HG02642 (cell line): Measurements from ENCODE around the gene ATP1A1.

Source experiments
- ATAC-seq: cut with Tn5 transposase; IDR thresholded peaks from one replicate; pipeline ENCODE4 v1.9.1; 2021; ENCODE audit warnings: mild to moderate bottlenecking; ENCODE audit not compliant: unreplicated experiment, poor library complexity

The ATP1A1 gene

GRCh38 chr1:116432655-116433265, 59.7 kb downstream of the ATP1A1 start:
- ATAC-seq = no peak

DNA sequence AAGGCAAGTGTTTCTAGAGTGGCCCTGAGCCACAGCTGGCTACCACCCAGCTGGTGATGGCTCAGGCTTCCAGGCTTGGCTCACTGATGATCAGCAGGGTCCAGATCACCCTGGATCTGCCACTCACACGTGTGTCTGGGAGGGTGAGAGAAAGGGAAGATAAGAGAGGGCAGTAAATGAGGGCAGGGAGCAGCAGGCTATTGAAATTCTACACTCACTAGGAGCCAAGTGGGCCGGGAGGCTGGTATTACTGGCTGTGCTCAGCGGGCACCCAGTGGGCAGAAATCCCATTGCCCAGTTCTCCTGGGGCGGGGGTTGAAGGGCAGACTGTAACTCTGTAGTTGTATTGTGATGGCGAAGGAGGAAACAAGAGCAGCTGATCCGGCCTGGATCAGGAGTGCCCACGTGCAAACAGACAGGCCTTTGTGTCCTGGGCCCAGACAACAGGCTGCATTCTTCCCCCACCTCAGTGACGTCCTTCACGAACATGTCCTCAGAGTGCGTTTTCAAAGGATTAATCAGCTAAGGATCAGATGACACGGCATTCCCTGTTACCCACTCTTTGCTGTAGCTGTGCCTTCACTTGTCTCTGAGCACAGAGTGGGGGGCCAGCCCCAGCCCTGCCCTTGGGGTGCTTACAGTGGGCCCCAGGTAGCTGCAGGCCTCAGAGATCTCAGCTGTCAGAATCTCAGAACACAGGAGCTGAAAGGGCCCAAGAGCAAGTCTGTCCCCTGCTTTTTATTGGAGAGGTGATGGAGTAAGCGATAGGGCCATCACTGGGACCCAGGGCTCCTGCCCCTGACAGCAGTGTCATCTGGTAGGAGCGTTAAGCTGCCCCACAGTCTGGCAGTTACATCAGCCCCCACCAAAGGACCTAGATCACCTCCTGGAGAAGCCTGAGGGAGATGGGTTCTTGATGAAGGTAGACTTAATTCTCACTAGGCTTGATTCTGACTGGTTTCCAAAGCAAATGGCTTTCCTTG, 60.5 kb downstream of the ATP1A1 start:
- no peak for ATAC-seq

- ATAC-seq = no peak
Observed at GRCh38 chr1:116434849-116435248, 61.8 kb downstream of the ATP1A1 start.

DNA sequence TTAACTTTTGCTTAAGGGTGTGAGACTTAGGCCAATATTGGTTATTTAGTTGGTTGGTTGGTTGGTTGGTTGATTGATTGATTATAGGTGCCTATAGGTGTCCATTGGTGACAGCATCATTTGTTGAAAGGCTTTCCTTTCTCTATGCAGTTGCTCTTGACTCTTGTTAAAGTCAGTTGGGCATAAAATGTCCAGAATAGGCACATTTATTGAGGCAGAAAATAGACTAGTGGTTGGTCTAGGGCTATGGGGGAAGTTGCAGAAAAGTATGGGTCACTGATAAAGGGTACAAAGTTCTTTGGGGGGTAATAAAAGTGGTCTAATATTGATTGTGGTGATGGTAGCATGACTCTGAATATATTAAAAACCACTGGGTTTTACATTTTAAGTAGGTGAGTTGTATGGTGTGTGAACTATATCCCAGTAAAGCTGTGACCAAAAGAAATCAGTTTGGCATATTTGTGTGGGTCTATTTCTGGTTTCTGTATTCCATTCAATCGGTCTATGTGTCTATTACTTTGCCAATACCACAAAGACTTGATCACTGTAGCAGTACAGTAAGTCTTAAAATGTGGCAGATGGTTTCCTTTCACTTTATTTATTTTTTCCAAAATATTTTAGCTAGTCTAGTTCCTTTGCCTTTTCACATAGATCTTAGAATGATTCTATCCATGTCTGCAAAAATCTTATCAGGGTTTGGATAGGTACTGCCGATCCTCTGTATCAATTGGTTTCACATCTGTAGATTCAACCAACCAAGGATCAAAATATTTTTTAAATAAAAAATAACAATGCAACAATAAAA, 63.0 kb downstream of the ATP1A1 start:
- ATAC-seq = no peak

GRCh38 chr1:116436611-116436970, 63.5 kb downstream of the ATP1A1 start:
- no peak for ATAC-seq

GRCh38 chr1:116439701-116440100, 66.7 kb downstream of the ATP1A1 start:
- no peak for ATAC-seq

GRCh38 chr1:116440731-116441130, 67.7 kb downstream of the ATP1A1 start:
- no peak for ATAC-seq

DNA sequence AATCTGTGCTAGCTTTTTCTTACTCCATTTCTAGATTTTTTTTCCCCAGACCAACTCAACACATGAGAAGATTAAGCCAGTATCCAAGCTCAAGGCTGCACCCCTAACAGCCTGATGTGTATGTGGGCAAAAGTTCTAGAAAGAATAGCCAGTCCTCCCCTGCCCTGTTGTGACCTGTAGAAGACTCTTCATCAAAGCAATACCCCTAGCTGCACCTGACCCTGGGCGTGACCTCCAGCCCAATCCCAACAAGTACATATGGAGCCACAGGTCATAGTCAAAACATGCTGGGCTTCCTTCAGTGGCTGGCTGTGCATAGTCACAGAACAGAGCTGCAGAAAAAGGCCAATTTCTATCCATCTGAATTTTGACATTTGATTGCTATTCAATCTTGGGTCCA, 72.5 kb downstream of the ATP1A1 start:
- ATAC-seq = no peak

DNA sequence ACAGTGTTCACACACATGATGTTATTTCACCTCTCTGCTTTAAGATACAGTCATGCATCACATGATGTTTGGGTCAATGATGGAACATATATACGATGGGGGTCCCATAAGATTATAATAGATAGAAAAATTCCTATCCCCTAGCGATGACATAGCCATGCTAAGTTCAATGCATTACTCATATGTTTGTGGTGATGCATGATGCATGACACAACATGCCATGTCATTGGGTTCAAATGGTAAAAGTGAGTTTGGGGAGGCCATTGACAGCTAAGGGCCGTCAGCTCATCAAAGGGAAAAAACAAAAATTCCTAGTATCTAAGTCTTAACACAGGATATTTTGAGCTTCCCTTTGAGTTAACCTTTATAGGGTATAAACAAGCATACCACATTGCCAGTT, 73.6 kb downstream of the ATP1A1 start:
- no peak for ATAC-seq

- ATAC-seq = no peak
Observed at GRCh38 chr1:116448785-116449385, 75.8 kb downstream of the ATP1A1 start.

GRCh38 chr1:116449578-116449977, 76.5 kb downstream of the ATP1A1 start:
- no peak for ATAC-seq

DNA sequence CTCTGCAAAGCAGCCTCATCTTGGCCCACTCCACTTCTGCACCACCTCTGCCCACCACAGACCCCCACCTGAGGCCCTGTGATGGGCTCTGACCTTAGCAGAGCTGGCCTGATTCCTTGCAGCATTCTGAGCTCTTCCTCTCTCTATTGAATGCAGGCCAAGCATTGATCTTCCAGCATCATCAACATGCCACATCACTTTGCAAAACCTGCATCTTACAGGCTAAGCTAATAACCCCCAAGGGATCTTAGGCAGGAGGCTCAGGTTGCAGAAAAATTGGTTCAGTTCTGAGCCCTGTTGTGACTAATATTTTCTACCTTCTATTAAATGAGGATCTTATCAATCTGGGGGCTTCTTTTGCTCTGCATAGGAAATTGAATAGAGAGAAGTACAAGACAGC, 78.7 kb downstream of the ATP1A1 start:
- ATAC-seq = no peak

- no peak for ATAC-seq
Observed at GRCh38 chr1:116453481-116453880, 80.4 kb downstream of the ATP1A1 start.

GRCh38 chr1:116453906-116454305, 80.9 kb downstream of the ATP1A1 start:
- no peak for ATAC-seq
